GM19468 (cell line): ENCODE measurements around the gene KLK5.
"Not testable (repeated sequence)": the region's sequence is repeated elsewhere in the genome, so short reads cannot be mapped to it uniquely, and the experiment has no call there.

Source experiments
- ATAC-seq: cut with Tn5 transposase; IDR thresholded peaks from one replicate; pipeline ENCODE4 v1.9.1; 2021; ENCODE audit warnings: mild to moderate bottlenecking, moderate library complexity, moderate number of reproducible peaks; ENCODE audit not compliant: unreplicated experiment; ENCODE audit errors: extremely low read depth

KLK5 gene

DNA sequence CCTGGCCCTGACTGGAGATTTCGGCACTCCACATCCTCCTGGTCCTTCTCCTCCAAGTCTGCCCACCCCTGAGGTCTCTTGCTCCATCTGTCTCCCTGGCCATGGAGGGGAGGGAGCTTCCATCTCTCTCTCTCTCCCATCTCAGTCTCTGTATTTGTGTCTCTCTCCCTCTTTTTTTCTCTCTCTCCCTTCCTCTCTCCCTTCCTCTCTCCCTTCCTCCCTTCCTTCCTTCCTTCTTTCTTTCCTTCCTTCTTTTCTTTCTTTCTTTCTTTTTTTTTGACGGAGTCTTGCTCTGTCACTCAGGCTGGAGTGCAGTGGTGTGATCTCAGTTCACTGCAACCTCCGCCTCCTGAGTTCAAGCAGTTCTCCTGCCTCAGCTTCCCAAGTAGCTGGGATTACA lies 17.0 kb upstream of the KLK5 start:
- not testable (repeated sequence) for ATAC-seq

DNA sequence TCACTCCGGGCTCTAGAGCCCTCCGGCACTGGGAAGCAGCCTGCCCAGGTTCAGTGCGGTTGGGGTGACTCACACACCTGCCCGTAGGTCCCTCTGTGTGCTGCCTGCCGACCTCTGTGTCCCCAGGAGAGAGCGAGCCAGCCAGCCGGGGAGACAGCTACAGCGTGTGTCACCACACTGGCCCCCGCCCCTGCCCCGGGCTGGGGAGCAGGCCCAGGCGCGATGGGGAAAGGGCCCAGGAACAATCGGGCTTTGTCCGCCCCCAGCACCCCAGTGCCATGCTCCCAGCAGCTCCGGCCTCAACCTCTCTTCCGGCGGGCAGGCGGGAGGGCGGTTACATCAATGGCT lies 16.5 kb upstream of the KLK5 start, which contains the start of gene KLK6:
Gene KLK6, minus strand, starts transcription at position 179 of the 348 bp plus-strand sequence. CDS start 1,487 bp downstream, outside the sequence.
- ATAC-seq = no peak

DNA sequence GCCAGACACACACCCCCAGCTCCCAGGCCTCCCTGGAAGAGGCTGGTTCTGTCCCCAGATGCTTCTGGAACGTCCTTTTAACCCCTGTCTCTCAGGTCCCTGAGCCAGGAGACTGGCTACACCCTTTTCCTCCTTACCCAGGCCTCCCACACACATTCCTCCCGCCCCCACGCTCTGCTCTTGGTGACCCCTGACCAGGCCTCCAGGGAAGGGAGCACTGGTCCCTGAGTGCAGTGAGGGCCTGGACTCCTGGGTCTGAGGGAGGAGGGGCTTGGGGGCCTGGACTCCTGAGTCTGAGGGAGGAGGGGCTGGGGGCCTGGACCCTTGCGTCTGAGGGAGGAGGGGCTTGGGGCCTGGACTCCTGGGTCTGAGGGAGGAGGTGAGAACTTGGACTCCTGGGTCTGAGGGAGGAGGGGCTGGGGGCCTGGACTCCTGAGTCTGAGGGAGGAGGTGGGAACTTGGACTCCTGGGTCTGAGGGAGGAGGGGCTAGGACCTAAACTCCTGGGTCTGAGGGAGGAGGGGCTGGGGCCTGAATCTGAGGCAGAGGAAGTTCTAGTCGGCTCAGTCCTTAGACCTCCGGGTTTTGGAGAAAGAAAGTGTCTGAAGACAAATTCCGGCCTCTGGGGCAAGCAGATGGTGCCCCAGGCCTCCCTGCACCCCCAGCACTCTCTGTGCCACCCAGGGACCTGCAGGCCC lies 16.0 kb upstream of the KLK5 start:
- no peak for ATAC-seq

DNA sequence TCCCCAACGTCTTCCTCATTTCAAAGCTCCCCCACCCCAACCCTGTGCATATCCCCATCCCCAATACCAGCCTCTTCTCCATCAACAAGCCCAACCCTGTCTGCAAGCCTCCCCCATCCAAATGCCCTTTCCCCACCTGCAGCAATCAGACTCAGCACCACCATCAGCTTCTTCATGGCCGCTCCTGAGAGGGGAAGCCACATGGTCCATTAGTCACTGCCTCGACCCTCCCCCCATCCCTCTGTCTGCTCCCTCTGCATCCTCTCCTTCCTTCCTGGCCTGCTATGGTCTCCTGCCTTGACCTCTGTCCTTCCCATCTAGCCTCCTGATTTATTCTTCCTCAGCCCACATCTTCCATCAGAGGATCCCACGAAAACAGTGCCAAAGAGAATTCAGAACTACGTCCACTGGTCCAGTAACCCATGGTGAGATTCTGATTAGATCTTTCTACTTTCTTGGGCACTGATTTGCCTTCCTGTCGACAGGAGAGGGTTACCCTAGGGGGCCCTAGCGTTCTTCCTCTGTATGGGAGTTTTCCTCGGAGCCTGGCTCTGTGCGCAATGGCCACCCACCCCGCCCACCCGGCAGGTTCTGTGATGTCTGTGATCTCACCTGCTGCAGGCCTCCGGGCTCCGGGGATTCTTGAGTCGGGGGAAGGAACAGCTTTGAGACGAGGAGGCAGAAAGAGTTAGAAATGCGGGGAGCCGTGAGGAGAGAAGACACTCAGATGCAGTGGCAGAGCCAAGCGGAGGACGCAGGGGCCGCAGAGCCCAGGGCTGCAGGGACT lies 15.3 kb upstream of the KLK5 start:
- ATAC-seq = no peak

DNA sequence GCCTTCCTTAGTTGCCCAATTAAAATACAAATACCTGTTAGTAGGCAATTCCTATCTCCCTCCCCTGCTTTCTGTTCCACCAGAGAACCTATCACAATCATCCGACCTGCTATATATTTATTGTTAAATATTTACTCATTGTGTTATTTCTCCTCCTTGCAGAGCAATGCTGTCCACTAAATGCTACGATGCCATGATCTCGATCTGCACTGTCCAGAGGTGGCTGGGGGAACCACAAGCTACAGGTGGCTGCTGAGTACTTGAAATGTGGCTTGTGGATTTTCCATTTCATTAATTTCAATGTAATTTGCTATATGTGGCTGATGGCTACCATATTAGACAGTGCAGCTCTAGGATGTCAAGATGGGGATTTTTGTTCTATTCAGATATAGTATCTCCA lies 11.4 kb upstream of the KLK5 start:
- no peak for ATAC-seq

DNA sequence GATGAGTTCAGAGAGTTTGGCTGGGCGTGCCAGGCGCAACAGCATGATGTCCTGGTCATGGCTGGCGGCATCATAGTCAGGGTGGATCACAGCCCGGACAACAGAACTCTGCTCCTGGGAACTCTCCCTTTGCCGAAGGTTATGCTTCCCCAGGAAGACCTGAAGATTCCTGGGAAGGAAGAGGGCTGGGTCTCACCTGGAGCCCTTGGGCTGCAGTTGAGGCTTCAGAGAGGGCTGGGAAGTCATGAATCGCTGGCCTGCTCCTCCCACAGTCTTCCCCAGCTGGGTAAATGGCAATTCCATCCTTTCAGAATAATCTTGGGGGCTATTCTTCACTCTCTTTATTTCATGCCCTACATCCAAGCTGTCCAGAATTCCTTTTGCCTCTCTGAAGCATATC lies 10.5 kb upstream of the KLK5 start:
- no peak for ATAC-seq

DNA sequence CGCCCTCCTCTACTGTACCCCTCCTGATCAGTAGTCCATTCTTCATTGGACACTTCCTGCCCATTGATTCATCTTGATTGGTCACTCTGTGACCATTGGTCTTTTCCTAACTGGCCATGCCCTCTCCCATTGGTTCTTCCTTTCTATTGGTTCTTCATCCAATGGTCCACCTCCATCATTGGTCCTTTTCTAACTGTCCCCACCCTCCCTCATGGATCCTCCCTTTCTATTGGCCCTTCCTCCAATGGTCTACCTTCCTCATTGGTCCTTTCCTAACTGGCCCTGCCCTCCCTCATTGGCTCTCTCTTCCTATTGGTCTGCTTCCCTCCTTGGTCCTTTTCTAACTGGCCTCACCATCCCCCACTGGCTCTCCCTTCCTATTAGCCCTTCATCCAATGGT lies 9.4 kb upstream of the KLK5 start:
- no peak for ATAC-seq

DNA sequence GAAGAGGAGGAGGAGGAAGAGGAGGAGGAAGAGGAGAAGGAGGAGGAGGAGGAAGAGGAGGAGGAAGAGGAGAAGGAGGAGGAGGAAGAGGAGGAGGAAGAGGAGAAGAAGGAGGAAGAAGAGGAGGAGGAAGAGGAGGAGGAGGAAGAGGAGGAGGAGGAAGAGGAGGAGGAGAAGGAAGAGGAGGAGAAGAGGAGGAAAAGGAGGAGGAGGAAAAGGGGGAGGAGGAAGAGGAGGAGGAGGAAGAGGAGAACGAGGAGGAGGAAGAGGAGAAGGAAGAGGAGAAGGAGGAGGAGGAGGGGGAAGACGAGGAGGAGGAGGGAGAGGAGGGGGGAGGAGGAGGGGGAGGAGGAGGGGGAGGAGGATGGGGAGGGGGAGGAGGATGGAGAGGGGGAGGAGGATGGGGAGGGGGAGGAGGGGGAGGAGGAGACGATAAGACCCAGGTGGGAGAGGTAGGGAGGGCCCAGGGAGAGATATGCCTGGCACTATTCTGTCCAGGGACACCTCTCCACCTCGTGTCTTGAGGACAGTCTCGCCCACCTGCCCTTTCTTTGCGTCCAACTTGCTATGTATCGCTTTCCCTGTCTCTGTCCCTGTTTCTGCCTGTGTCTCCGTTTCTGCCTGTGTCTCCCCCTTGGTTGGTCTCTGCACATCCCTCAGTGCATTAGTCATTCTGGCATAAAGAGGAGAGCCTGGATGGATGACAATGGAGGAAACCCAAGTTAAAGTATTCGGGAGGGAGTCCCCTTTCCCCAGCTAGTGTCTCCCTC lies 7.1 kb upstream of the KLK5 start:
- no peak for ATAC-seq

DNA sequence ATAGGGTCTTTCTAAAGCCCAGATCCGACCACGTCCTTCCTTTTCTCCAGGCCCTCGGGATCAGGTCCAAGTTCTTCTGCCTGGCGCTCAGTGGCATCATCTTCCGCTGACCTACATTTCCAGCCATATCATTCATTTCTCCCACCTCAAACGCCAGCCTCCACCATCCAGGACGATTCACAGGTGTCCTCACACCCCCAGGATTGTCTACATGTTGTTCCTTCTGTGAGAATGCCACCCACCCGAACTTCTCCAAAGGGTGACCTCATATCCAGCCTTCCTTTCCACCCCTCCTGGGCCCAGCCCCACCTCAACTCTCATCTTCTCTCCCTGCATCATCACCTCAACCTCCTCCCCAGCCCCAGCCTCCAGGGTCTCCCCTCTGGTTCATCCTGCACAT lies 4.7 kb upstream of the KLK5 start:
- no peak for ATAC-seq

DNA sequence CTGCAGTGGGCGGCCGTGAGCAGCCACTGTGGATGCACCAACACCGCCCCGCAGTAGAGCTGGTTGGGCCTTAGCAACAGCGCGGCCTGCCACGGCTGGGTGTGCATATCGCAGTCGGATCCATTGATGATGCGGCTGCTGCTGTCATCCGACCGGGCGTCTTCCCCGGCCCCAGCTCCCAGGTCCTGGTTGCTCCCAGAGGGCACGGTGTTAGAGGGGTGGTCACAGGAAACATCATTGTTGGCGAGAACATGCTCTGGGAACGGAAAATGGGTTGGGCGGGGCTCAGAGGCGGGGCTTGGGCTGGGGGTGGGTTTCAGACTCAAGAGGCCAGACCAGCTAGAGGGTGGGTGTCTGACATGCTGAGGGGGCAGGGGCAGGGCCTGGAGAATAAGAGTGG lies 3.0 kb downstream of the KLK5 start:
- ATAC-seq = no peak

DNA sequence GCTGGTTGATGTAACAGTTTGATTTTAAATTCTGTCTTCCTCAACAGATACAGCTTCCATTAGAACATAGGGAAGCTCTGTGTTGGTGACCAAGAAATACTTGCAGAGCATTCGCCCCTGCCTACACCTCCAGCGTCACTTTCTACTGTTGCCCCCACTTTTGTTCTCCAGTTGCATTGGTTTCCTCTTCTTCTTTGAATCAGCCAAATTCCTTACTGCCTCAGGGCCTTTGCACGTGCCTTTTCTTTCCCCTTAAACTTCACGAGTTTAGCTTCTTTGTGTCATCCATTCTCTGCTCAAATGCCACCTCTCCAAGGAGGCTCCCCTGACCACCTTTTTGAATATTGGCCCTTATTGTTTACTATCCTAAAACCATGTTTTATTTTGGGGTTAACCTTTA lies 5.7 kb downstream of the KLK5 start:
- no peak for ATAC-seq

DNA sequence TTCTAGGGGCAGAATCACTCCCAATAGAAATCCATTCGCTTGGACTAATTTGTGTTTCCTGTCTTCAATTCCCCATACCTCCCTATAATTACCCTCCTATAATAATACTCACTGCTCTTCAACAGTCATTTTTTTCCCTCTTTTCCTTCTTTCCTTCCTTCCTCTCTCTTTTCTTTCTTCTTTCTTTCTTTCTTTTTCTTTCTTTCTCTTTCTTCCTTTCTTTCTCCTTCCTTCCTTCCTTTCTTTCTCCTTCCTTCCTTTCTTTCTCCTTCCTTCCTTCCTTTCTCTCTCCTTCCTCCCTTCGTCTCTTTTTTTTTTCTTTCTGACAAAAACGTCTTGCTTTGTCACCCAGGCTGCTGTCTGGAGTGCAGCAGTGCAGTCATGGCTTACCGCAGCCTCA lies 8.0 kb downstream of the KLK5 start:
- ATAC-seq = no peak

DNA sequence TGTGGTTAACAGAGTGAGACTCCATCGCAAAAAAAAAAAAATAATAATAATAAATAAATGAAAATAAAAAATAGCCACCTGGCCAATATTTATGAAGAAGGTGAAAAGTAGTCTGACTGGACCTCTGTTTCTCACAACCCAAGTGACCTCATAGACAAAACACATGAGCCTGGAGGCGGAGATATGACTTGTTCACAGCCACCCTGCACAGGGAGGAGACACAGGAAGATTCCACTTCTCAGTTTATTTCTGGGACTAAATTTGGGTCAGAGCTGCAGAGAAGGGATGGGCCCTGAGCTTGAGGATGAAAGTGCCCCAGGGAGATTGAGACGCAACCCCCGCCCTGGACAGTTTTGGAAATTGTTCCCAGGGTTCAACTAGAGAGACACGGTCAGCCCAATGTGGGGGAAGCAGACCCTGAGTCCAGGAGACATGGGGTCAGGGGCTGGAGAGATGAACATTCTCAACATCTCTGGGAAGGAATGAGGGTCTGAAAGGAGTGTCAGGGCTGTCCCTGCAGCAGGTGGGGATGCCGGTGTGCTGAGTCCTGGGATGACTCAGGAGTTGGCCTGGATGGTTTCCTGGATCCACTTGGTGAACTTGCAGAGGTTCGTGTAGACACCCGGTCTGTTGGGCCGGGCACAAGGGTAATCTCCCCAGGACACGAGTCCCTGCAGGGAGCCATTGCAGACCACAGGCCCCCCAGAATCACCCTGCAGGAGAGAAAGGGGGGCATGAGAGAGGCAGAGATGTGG lies 9.6 kb downstream of the KLK5 start:
- ATAC-seq = no peak

DNA sequence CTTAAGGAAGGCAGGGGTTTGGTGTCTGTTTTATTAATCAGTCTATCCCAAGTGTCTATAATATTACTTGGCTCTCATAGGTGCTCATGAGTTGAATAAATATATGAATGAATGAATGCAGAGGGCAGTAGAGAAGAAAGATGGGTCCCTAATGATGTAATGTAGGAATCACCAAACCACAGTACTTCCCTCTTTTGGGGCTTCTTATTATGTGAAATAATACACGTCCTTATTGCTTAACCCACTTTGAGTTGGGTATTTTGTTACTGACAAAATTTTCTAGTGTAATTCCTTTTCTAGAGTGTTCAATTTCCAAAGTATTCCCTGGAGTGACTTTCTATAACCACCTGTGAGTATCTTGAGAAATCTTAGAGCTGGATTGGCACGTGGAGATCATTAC lies 13.2 kb downstream of the KLK5 start:
- ATAC-seq = no peak

DNA sequence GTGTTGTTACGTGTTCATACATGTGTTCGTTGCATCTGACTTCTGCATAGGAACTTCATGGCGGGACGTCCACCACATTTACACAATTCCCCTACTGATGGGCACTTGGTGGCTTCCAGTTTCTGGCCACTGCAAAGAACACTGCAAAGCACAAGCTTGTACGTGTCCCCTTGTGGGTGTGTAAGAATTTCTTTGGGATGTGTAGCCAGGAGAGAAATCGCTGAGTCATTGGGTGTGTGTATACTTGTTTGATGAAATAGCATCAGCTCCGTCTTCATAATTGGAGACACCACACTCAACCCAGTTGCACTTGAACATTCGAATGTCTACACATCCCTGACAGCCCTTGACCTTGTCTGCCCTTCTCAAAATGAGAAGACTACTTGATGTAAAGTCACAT lies 19.2 kb downstream of the KLK5 start:
- no peak for ATAC-seq

DNA sequence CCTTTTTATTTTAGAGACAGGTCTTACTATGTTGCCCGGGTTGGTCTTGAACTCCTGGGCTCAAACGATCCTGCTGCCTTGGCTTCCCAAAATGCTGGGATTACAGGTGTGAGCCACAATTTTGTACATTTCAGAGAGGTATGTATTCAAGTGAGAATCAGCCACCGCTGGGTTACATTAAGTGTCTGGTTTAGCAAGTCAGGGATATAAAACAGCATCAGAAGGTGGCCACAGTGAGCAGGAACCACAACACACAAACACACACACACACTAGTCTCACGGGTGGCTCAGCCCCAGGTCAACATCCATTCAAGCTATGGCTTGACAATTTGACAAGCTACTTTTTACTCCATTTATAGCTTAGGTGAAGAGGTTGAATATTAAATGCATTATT lies 20.2 kb downstream of the KLK5 start:
- ATAC-seq = no peak

DNA sequence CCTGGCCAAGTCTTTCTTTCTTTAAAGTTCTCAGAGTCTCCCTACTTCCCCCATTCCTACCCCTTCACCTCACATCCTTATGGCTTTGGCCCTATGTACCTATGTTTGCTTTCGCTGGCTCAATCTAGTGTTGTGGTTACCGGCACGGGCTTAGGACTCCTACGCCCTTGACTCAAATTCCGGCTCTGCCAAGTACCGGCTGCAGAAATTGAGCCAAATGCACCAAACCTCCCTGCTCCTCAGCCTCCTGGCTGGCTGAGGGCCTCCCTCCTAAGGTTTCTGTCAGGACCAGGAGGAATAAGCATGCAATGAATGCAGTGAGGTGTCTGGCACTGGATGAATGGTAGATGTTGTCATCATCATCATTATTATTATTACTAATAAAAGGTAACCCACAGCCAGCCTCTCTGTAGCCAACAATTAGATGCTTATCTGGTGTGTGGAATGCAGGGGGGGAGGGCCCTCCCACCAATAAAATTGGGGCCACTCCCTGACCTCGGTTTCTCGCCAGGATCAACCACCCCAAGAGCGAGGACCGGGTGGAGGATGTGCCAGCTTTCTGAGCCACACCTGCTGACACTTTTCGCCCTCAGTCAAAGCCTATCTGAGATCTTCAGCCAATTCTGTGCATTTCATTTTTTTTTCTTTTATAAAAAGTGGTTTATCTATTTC lies 20.7 kb downstream of the KLK5 start:
- ATAC-seq = no peak

DNA sequence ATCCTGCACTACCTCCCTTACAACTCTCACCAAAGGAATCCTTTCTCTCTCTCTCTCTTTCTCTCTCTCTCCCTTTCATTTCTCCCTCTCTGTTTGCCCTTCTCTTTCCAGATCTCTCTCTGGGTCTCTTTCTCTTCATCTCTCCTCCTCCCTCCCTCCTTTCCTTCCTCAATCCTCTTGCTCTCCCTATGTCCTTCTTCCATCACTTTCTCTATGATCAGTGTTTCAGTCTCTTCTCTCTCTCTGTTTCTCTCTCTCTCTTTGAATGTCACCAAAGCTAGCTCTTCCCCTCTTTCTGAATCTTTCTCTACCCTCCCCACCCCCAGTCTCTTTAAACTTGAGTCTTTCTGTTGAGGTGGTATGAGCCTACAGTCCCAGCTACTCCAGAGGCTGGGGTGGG lies 21.8 kb downstream of the KLK5 start:
- ATAC-seq = no peak

DNA sequence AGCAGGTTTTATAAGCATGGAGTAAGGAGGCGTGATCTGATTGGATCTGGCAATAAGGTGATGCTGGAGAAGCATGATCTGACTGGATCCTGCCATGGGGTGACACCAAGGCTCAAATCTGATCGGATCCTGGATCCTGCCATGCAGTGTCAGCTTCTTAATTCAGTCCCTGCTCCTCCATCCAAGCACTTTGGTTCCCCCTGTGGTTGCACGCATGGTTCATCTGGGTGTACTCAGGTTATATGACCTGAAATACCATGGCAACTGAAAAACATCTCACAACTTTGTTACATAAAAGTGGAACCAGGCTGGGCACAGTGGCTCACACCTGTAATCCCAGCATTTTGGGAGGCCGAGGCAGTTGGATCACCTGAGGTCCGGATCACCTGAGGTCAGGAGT lies 24.0 kb downstream of the KLK5 start:
- no peak for ATAC-seq

DNA sequence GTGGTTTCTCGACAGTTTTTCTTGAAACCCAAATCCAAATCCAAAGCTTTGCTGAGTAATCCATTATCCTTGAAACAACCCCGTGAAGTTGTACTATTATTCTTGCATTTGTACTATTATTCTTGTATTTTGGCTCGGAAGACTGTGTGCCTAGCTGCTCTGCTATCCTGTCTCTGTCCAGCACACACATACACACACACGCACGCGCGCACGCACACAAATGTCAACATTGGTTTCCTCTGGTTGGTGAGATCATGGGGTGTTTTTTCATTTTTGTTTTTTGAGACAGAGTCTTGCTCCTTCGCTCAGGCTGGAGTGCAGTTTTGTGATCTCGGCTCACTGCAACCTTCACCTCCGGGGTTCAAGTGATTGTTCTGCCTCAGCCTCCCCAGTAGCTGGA lies 26.7 kb downstream of the KLK5 start:
- no peak for ATAC-seq
